Fibroblast of skin of right quadriceps (primary cell): ENCODE results near the gene GALNT14.

ENCODE experiments used
- DNase-seq: peaks from one replicate; pipeline ENCODE4 v3.0.0-alpha.2; 2013

Gene GALNT14

GRCh38 chr2:30877833-30878232 lies 260.4 kb downstream of the GALNT14 start:
- DNase-seq, result no peak

- DNase-seq, result no peak
Measured at GRCh38 chr2:30872797-30873196, 265.4 kb downstream of the GALNT14 start.

- no peak for DNase-seq
Measured at GRCh38 chr2:30871980-30872789, 266.1 kb downstream of the GALNT14 start.

GRCh38 chr2:30871440-30871839 lies 266.8 kb downstream of the GALNT14 start:
- no peak for DNase-seq

- DNase-seq, result no peak
Measured at GRCh38 chr2:30869988-30870387, 268.3 kb downstream of the GALNT14 start.

GRCh38 chr2:30867385-30867784 lies 270.9 kb downstream of the GALNT14 start:
- no peak for DNase-seq

- DNase-seq, result no peak
Measured at GRCh38 chr2:30866974-30867373, 271.3 kb downstream of the GALNT14 start.

GRCh38 chr2:30865892-30866681 lies 272.2 kb downstream of the GALNT14 start:
- no peak for DNase-seq

GRCh38 chr2:30865243-30865642 lies 273.0 kb downstream of the GALNT14 start:
- no peak for DNase-seq

GRCh38 chr2:30862054-30862651 lies 276.1 kb downstream of the GALNT14 start:
- DNase-seq, result peak; percentile 79

- DNase-seq, result no peak
Measured at GRCh38 chr2:30860726-30861125, 277.5 kb downstream of the GALNT14 start.
